Breast epithelium (tissue), 3 donors: ENCODE results near the gene METTL13.

ENCODE experiments used
- CTCF ChIP-seq, 3 donors: fragments of 450-650 bp; IDR thresholded peaks; one replicate each; pipeline ENCODE4 v1.5.1; 2016 to 2017; ENCODE audit warnings: antibody characterized with exemption in 3 of 3, mild to moderate bottlenecking in 3 of 3, moderate library complexity in 3 of 3
- POLR2A ChIP-seq: fragments of 450-650 bp; IDR thresholded peaks from one replicate; pipeline ENCODE4 v1.6.1; 2016; ENCODE audit warnings: antibody characterized with exemption, mild to moderate bottlenecking, moderate library complexity

- no peak for TF ChIP-seq POLR2A
- TF ChIP-seq CTCF (IDR thresholded peaks at IDR 0.05) = no peak
Measured at GRCh38 chr1:171762143-171762563, 19.3 kb upstream of the METTL13 start.
